SHP77 (cell line): ENCODE results near the gene SLPI.

Source experiments
- DNase-seq, 2 experiments: peaks; one replicate each; lab custom pipeline; 2025; lab: John Stamatoyannopoulos, UW

The SLPI gene

DNA sequence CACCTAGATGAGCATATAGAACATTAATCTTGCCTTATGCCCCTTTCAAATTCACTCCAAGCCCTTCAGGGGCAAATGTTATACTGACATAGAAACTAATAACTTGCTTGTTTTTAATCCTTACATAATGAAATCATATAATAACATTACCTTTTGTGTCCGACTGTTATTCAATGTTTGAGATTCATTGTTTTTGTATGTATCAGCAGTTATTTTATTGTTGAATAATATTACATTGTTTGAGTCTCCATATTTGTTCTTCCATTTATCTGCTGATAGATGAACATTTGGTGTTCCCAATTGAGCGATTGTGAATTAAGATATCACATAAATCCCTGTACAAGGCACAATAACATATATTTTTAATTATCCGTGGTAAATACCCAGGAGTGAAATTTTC is 41.5 kb downstream of the SLPI start:
- DNase-seq, result no peak

DNA sequence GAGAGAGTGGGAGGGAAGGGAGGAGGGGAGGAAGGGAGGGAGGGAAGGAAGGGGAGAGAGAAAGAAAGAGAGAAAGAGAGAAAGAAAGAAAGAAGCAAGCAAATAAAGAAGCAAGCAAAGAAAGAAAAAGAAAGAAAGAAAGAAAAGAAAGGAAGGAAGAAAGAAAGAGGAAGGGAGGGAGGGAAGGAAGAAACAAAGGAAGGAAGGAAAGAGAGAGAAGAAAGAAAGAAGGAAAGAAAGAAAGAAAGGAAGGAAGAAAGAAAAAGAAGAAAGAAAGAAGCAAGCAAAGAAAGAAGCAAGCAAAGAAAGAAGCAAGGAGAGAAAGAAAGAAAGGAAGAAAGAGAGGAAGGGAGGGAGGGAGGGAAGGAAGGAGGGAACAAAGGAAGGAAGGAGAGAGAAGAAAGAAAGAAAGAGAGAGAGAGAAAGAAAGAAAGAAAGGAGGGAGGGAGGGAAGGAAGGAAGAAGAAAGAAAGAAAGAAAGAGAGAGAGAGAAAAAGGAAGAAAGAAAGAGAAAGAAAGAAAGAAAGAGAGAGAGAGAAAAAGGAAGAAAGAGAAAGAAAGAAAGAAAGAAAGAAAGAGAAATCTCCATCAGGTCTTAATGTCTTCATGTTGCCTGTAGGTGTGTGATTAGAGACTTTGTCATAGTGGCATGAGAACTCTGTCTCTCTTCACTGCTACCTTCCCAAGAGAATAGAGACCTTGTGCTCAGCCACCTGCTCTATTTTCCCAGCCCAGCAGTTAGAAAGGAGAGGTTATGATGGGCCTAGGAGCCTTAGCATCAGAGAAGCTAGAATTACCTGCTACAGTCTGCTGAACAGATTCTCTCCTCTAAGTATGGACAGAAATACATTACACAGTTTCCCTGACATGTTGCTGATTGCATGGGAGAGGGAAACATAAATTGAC is 42.5 kb downstream of the SLPI start:
- DNase-seq, result no peak

DNA sequence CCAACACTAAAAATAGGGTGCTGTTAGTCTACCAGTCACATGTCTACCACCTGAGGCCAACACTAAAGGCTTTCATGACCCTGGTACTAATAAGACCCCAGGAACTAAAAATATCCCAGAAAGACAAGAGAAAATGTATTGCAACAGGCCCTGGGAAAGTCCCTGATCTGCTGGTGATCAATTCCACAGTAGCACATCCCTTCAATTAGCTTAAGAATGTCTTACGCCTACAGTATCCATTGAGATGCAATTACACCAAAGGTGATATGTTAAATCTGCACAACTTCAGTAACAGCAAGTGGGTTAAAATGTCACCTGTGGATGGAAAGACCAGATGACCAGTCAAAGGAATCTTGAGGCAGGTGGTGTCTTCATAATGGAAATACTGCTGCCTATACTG is 44.4 kb downstream of the SLPI start:
- DNase-seq, result no peak

DNA sequence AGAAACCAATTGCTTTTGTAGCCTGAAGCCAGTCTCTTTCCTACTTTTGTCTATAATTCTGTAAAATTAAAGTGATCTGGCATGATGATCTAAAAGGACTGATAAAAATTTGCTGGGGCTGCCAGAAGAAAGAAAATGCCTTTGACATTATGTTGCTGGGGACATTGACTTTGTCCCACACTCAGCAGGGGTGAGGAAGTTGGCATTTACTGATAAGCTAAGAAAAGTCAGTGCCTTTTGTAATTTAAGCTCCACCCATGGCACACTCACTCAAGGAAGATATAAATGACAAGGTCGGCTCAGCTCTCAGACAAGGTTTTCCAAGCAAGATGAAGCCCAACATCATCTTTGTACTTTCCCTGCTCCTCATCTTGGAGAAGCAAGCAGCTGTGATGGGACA is 47.6 kb downstream of the SLPI start, which contains the start of gene SEMG1:
Gene SEMG1 (plus strand): TSS at position 309 of the 400 bp plus-strand sequence. CDS start 21 bp downstream, at position 330.
- DNase-seq, result no peak
